Measurements from ENCODE around the gene WFDC12.

WFDC12 gene

DNA sequence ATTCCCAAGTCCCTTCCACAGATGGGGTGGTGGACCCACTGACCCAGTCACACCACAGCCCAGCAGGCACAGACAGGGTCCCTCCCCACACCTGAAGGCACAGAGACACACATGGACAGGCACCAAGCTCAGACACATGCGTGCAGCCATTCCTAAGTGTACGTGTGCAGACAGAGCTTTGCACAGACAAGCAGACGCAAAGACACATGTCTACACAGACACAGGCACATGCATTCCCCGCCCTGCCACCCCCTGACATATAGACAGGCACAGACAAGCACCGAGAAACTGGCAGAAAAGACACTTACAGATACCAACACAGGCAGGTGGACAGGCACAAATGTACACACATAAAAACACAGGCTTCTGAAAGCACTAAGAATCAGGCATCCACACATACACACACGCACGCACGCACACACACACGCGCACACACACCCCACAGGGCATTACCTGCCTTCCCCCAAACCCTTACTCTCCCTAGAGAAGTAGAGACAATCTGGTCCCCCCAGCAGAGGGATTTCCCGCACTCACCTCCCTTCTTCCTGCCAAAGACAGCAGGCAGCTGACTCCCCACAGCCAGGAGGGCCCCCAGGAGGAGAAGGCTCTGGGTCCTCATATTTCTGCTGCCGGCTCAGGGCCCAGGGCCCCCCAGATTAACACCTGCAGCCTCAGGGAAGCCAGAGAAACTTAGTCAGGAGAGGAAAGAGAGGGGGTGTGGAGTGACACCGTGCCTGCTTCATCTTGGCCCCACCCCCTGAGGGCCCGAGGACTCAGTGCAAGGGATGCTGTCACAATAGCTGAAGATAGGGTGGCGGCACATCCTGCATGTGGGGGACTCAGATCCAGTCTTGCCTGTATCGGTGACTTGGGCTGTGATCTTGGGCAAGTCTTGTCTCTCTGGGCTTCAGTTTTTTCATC lies 9.5 kb downstream of the WFDC12 start, which contains the start of gene WFDC5:
Gene WFDC5, minus strand, starts transcription at position 710 of the 921 bp plus-strand sequence. Its CDS starts 91 bp downstream, at position 619.
- DNase-seq, result no peak

DNA sequence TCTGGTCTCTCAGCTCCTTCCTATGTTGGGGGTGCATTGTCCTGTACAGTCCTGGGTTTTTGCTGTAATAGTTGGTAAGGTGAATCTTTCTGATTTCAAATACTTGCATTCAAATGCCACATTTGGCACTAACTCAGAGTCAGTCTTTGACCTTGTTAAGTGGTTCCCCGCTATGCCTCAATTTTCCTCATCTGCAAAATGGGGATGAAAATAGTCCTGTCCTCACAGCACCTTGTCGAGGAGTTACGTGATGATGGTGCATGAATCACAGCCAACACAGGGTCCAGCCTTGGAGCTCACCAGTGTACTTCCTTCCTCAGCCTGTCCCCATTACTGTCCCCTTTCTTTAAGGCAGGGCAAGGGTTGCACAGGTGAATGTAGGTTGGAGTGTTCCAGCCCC lies 10.4 kb downstream of the WFDC12 start:
- no peak for DNase-seq

DNA sequence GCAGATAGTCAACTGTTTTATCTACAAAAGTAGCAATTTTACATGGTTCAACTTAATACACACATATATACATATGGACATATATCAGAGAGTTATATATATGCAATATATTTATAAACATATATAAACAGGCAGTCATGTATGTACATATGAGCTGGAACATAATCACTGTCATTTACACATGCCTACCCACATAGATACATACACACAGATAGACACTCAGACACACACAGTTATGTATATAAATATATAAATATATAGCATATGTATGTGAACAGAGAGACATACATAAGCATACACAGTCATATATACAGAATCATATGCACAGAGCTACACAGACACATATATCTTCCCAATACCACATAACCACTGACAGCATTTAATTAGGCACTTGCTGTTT lies 11.5 kb downstream of the WFDC12 start:
- no peak for DNase-seq

DNA sequence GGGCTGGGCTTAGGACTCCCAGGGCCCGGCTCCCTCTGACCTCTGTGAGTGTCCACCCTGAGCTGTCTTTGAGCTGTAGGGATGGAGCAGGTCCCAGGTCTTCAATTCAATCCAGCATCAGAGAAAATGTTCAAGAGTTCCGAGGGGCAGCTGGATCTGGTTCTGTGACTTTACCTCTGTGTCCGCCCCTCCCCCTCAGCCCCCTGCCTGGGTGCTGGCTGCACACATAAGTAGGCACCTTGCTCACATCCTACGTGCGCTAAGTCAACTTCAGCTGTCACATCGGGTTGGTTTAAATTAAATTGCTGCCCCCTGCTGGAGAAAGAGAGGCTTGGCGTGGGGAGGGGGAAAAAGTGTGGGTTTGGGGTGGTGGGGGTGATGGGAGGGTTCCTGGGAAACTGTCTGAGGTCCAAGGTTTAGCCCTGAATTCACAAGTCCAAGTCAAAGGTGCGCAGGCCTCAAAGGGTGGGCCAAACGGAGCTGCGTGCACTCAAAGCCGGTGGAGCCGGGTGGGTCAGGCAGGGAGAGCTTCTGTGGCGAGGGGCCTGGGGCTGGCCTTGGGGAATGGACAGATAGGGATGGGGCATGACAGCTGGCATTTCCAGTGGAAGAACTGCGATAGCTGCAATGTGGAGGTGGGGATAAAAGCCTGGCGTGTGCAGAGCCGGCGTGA lies 12.3 kb downstream of the WFDC12 start:
- no peak for DNase-seq

DNA sequence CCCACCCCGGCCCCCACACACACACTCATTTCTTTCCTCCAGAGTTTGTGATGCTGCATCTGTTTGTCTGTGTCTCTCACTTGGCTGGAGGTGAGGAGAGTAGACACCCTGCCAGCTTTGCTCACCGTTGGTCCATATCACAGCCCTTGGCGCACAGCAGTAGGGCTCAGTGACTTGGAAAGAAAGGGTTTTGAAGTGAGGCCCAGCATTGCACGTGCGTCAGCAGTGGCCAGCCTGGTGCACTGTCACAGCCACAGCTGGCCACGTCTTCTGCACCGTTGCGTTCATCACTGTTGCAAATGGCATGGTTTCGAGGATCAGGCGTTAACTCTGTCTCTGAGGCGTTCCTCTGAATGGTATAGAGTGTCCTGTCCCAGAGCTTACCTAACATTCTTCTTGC lies 13.0 kb downstream of the WFDC12 start:
- no peak for DNase-seq

DNA sequence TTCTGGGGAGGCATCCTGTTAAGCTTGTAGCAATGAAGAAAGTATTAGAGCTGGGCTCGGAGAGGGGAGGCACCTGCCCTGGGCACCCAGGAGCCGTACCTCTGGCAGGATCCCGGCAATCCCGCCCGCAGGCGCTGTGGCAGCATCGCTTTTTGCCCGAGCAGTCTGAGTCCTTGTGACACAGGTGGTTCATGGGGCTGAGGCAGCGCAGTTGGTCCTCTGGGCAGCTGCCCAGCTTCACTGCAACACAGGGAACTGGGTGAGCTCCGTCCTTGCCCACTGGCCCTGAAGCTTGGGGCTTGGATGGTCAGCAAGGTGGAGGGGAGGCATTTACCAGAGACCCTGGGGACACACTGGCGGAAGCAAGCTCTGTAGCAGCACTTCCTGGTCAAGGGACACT lies 14.0 kb downstream of the WFDC12 start:
- no peak for DNase-seq

DNA sequence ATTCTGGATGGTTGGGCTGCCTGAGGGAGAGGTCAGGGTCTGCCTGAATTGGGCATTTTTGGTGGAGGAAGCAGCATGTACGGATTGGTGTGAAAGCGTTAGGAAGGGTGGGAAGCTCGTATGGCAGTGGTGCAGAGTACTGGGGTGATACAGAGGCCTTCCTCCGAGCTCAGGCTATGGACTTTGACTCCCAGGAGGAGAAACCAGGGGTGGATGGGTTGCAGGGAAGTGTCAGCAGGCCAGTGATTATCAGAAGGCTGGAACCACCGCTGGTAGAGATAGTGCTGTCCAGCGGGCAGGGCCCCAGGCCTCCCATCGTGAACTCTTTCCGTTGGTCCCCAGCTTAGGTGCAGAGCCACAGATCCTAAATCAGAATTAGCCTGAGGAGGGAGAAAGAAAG lies 14.6 kb downstream of the WFDC12 start:
- no peak for DNase-seq

DNA sequence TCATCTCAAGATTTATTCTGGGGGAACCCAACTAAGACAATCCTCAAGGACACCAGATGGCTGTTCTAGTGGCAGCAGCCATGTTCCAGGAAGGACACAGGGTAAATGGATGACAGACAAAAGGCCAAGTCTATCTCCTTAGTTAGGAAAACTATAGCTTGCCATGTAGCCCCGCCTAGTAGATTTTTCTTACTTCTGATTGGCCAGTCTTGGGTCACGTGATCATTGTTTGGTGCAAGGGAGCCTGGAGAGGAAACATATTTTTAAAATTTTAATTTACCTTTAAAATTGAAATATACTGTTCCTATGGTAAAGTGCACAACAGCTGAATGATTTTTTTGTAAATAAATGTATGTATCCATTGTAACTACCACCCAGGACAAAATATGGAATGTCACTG lies 18.9 kb downstream of the WFDC12 start:
- no peak for DNase-seq

DNA sequence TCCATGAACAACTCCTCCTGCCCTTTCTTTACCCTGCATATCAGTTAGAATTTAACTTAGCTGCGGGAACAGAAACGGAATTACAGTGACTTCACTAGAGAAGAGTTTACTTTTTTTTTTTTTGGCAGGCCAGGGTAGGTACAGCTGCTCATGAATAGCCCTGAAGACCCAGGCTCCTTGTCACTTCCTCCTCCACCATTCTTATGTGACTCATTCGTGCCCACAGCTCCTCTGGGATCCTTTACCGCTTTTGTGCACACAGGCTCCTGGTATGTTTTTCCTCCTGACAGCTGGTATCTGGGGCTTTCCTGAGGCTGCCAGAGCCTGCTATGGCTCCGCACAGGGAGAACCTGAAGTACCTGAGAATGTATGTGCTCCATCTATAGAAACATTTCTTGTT lies 19.5 kb downstream of the WFDC12 start:
- DNase-seq, result no peak

DNA sequence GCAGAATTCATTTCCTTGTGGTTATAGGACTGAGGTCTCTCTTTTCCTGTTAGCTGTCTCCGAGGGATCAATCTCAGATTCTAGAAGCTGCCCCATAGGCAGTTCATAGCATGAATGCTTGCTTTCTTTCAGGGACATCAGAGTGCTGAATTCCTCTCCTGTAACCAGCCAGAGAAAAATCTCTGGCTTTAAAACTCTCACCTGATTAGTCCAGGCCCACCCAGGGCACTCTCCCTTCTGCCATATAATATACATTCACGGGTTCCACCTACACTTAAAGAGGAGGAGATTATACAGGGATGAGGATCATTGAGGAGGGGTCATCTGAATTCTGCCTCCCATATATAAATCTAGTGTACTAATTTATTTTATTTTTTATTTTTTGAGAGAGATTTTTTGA lies 21.2 kb downstream of the WFDC12 start:
- no peak for DNase-seq

DNA sequence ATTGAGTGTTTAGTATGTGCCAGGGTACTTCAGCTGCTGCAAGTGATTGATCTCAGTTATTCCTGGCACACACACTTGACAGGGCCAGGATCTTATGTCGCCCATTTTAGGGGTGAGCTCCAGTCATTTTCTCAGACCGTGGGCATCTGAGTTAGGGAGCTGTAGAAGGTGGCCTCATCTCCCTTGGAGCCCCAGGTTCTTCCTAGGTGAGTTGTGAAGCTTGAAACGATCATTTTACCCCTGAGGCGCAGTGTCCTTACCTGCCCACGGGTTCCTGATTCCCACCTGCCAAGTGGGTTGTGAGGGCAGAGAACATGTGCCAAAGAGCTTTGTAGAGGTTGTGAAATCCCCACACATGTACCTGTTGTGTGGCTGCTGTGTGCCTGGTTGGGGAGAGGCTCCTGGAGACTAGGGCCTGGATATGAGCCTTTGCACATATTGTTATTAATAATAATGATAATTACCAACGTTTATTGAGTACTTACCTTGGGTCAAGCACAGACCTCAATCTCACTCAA lies 22.9 kb downstream of the WFDC12 start:
- no peak for DNase-seq

DNA sequence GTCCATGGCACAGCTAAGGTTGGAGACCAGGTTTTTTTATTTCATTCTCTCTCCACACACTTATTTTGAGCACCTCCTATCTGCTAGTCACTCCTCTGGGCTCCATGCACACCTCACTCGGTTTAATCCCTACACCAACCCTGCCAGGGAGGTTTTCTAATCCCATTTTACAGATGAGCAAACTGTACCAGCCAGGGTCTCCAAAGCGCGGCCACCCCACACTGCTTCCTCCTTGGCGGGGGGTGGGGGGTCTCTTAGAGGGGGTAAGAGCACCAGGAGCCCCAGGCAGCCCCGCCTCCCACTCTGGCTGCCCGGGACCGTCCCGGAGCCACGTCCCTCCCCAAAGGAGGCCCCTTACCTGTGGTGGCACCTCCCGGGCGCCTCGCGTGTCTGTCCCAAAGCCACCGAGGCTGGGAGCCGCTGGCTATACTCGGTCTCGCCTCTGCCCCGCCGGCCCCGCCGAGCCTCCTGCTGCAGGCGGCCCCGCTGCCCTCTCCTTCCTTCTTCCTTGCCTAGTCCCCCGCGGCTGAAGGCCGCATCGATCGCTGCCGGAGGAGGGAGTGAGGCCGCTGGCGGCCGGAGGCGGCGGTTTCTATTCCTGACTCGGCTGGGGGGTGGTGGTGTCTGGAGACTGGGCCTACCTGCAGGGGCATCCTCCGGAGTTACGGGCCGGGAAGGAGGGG lies 23.6 kb downstream of the WFDC12 start, which contains the start of gene KCNS1:
Gene KCNS1, minus strand, starts transcription at position 565 of the 683 bp plus-strand sequence. CDS start 1,891 bp downstream, outside the sequence.
- DNase-seq, result no peak

DNA sequence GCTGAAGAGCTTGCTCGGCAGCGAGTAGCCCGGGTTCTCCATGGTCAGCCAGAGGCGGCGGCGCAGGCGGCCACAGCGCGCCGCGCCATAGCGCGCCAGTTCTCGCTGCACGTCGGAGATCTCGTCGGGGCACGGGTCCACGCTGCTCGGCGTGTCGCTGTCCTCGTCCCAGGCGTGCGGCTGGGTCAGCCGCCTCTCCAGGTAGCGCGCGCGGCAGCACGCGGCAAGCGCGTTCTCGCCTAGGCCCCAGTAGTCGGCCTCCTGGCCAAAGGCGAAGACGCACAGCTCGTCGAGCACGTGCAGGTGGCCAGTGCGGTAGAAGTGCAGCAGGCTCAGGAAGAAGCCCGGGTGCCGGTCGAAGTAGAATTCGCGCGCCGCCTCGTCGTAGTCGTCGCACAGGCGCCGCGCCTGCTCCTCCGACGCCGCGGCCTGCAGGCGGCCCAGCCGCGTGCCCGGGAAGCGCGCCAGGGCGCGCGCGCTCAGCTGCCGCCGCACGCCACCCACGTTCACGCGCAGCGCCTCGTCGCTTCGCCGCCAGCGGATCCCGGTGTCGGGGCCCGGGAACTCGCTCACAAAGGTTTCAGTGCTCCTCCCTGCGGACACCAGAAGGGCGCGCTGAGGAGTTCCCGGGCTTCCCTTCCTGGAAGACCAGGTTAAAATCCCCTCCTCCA lies 26.0 kb downstream of the WFDC12 start:
- DNase-seq, result no peak

DNA sequence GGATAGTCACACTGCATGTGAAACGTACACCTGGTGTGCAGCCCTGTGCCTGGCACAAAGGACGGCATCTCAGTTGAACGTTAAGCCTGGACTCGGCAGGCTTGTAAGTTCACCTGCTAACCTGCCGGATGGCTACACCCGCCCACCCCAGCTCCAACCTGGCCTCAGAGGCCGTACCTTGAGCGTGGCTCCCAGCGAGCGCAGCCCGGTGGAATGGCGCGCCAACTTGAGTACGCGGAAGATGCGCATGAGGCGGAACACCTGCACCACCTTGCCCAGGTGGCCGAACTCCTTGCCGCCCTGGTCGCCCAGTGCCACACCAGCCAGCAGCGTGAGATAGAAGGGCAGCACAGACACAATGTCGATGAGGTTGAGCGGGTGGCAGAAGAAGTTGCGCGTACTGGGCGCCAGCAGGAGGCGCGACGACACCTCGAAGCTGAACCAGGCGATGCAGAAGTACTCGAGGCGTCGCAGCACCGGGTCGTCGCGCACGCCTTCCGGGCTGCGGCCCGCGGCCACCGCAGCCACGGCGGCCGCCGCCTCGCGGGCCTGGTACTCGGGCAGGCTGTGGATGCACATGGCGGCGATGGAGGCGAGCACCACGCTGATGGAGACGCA lies 26.7 kb downstream of the WFDC12 start:
- no peak for DNase-seq

DNA sequence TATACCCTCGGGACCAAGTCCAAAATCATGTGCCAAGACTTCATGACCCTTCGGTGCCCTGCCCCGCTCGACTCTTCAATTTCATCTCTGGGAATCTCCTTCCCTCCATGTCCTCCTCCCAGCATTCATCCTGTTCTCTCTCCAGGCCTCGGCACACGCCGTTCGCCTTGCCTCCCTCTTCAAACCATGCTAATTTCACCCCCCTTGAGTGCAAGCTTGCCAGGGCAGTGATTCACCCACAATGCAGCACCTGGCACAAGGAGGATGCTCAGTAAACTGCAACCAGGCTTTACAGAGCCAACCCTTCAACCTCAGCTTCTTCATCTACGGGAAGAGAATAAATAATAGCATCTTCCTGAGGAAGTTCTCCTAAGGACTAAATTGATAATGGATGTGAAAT lies 27.5 kb downstream of the WFDC12 start:
- no peak for DNase-seq

DNA sequence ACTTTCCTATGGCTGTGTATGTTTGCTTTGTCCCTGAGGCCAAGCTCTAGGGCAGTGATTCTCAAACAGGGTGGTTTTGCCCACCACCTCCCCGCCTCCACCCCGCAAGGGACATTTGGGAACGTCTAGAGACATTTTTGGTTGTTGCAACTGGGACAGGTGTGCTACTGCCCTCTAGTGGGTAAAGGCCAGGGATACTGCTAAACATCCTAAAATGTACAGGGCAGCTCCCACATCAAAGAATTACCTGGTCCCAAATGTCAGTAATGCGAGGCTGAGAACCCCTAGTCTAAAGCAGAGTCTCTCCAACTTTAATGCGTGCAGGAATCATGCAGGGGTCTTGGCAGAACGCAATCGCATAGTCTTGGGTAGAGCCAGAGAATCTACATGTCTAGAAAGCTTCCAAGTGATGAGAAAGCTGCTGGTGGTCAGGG lies 28.4 kb downstream of the WFDC12 start:
- DNase-seq, result peak; percentile 12

DNA sequence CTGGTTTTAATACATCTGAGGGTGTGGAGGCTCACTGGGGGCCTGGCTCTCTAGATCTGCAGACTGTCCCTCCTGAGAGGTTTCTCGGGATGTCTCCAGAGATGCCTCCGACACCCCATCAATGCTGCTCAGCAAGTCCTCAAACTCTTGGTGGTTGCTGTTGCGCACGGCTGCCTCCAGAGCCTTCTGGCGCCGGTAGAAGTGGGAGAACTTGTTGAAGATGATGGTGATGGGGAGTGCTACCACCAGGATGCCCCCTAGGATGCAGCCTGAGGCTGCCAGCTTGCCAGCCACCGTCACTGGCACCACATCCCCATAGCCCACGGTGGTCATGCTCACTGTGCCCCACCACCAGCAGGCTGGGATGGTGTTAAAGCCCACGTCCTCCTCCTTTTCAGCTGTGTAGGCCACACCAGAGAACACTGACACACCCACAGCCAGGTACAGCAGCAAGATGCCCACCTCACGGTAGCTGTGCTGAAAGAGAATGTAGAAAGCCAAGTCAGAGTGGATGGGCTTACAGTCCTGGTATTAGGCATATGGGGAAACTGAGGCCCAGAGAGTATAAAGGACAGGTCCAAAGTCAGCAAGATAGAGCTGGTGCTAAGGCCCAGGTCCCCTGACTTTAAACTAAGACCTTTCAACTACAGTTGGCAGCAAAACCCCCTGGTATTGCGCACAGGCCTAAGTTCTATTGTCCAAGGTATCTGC lies 29.2 kb downstream of the WFDC12 start:
- DNase-seq, result no peak

DNA sequence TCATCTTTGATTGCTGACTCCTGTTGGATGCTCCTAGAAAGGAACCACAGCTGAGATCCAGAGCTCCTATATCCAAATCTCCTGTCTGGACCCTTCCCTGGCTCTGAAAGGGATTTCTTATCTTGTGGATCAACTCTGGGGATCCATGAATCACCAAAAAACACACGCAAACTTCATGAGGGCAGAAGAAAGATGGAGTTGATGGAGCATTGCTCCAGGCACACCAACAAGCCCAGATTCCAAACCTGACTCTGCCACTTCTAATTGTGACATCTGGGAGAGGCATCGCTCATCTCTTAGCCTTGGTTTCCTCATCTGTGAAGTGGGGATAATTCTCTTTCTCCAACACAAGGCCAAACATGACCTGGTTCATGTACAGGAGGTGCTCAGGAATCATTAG lies 30.1 kb downstream of the WFDC12 start:
- no peak for DNase-seq

DNA sequence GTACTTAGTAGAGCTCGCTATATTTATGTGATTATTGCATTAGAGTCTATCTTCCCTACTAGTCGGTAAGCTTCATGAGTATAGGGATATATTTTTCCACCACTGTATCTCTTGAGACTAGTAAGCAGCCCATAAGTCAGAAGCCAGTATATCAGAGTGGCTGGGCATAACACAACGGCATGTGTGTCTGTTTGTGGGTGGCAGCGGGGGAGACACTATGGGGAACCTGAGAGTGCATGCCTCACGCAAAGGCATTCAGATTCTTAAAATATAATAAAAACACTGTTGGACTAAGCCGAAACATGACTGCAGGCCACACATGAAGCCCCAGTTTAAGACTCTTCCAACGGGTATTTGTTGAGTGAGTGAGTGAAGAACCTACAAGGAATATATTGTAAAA lies 31.4 kb downstream of the WFDC12 start:
- no peak for DNase-seq

DNA sequence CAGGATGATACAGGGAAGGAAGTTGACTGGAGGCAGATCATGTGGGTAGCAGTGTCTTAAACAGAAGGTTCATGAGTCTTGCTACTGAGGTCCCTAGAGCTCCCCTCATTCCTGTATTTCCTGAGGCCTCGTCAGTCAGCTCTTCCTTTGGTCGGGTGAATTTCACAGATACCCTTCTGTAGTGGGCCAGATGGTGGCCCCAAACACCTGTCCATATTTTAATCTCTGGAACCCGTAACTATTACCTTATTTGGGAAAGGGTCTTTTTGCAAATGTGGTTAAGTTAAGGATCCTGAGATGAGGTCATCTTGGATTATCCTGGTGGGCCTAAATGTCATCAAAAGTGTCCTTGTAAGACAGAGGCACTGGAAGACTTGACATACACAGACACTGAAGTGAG lies 32.9 kb downstream of the WFDC12 start:
- DNase-seq, result no peak

DNA sequence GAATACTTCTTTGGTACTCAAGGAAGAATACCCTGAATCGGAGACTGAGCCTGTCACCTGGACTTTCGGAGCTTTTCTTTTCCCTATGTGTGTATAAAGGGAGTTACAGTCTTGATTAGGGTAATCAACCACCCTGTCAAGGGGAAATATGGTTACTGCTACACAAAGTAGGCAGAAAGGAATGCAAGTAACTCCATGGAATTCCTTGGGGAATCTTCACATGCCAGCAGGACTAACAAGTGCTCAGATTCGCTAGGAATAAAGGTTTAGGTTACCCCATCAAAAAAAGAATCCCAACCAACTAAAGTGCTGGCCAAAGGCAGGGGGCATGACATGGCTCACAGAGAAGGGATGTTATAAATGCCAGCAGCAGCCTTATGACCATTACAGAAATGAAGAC lies 33.8 kb downstream of the WFDC12 start:
- DNase-seq, result no peak

DNA sequence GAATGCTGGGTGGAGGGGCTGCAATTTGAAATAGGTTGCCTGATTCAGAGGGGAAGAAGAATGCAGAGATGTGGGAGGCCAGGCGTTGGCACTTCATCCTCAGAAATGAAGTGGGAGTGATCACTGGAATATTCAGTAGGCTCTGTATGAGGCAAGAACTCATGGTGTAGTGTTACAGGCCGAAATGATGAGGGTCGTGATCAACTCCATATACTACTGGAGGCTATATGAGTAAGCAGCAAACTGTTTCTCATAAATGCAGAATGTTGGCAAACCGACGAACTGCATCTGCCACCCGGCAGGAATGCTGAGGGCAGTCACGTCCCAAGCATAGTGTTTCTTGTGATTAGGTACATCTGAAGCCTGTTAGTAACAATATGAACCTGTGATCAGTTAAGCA lies 36.0 kb downstream of the WFDC12 start:
- no peak for DNase-seq

All from KG1 (cell line).